ENCODE measurements around the gene KRT75.

KRT75 gene

DNA sequence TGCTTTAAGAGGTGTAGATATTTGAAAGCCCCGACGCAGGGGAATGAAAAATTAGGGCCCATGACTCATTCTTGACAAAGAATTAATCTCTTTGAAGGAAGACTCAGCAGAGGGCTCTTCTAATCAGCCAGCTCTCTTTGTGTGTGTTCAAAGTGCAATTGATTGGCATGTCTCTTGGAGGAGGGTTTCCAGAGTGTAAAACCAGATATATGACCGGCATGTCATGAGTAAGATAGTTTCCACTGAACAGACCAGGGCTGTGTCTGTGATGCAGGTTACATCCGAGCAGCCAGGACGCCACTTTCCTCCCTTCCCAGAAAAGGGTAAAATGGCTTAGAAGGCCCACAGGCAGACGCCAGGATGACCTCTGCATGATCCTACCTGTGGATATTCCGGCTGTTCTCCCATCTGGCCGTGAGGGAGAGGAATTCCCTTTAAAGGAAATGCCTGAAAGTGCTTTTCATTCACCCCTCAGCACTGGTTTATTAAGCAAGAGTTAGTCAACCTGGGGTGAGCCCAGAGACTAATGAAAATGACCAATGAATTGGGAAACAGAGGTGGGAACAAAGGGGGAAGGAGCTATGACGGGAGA is 7.2 kb upstream of the KRT75 start:
- H3K4me3 ChIP-seq (ENCODE audit: low read depth, low read length), result no peak overlapping the region
- TF ChIP-seq, protein P1, sequence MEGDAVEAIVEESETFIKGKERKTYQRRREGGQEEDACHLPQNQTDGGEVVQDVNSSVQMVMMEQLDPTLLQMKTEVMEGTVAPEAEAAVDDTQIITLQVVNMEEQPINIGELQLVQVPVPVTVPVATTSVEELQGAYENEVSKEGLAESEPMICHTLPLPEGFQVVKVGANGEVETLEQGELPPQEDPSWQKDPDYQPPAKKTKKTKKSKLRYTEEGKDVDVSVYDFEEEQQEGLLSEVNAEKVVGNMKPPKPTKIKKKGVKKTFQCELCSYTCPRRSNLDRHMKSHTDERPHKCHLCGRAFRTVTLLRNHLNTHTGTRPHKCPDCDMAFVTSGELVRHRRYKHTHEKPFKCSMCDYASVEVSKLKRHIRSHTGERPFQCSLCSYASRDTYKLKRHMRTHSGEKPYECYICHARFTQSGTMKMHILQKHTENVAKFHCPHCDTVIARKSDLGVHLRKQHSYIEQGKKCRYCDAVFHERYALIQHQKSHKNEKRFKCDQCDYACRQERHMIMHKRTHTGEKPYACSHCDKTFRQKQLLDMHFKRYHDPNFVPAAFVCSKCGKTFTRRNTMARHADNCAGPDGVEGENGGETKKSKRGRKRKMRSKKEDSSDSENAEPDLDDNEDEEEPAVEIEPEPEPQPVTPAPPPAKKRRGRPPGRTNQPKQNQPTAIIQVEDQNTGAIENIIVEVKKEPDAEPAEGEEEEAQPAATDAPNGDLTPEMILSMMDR (IDR thresholded peaks at IDR 0.05; ENCODE audit: low read depth, low read length, missing control alignments), result no peak
- DNase-seq (ENCODE audit: low read depth), result no peak
- in situ Hi-C loops (cut with HindIII; ENCODE audit: low sequenced_read_pairs), result no loop called here

DNA sequence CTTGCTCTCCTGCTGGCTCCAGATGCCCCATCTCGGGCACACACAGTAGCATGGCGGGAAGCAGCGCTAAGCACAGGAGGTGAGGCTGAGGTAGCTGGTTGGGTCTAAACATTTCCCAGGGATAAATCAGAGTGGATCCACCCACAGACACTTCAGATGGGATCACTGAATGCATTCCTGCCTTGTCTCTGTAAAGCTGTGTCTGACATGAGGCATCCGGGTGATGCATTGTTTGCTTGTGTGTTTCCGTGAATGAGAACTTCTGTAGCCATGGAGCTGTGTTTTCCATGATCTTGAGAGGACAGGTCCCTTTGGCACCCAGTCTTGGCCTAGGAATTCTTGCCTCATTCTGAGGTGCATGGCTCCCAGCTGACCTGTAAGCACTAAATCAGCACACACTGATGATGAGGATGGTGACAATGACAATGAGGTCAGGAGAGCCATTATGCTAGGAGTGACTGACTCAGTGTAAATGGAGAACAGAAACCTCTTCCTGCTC is 6.7 kb upstream of the KRT75 start:
- no peak for DNase-seq (ENCODE audit: low read depth)
- no peak overlapping the region for H3K4me3 ChIP-seq (ENCODE audit: low read depth, low read length)
- in situ Hi-C loops (cut with HindIII; ENCODE audit: low sequenced_read_pairs), result no loop called here
- TF ChIP-seq, protein P1 (IDR thresholded peaks at IDR 0.05; ENCODE audit: low read depth, low read length, missing control alignments), result no peak

DNA sequence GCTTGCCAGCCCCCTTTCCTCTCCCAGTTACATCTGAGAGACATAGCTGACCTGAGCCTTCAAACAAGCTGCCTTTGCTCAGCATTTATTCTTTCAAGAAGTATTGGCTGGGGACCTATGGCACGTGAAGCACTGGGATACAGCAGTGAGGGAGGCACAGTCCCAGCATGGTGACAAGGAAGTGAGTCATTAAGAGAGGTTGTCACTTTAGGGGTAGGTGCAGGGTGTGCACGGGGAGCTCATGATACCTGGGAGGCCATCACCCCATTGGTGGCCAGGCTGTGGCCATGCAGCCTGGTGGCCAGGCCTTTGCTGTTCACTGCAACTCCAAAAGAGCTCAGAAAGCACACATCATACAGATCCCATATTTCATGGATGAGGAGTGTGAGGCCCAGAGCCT is 5.7 kb upstream of the KRT75 start:
- in situ Hi-C loops (cut with HindIII; ENCODE audit: low sequenced_read_pairs), result no loop called here
- no peak for DNase-seq (ENCODE audit: low read depth)
- TF ChIP-seq, protein P1 (IDR thresholded peaks at IDR 0.05; ENCODE audit: low read depth, low read length, missing control alignments), result no peak
- H3K4me3 ChIP-seq (ENCODE audit: low read depth, low read length), result no peak overlapping the region

DNA sequence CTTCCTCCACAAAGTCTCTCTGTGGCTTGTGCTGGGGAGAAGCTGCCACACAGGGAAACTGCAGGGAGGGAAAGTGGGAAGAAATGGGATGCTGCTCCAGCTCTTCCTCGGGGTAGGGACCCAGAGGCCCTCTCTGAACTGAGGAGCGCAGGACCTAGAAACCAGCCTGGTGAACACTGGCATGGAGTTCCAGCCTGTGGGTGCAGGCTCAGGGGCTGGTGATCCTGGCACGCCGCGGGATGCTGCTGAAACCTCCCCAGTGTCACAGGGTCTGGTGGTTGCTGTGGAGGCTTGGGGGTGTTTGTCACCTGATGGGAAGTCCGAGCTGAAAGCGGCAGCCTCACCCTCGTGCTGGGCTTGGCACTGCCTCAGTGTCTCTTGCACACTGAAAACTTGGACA is 5.2 kb upstream of the KRT75 start:
- H3K4me3 ChIP-seq (ENCODE audit: low read depth, low read length), result no peak overlapping the region
- TF ChIP-seq, protein P1 (IDR thresholded peaks at IDR 0.05; ENCODE audit: low read depth, low read length, missing control alignments), result no peak
- no peak for DNase-seq (ENCODE audit: low read depth)
- in situ Hi-C loops (cut with HindIII; ENCODE audit: low sequenced_read_pairs), result no loop called here

DNA sequence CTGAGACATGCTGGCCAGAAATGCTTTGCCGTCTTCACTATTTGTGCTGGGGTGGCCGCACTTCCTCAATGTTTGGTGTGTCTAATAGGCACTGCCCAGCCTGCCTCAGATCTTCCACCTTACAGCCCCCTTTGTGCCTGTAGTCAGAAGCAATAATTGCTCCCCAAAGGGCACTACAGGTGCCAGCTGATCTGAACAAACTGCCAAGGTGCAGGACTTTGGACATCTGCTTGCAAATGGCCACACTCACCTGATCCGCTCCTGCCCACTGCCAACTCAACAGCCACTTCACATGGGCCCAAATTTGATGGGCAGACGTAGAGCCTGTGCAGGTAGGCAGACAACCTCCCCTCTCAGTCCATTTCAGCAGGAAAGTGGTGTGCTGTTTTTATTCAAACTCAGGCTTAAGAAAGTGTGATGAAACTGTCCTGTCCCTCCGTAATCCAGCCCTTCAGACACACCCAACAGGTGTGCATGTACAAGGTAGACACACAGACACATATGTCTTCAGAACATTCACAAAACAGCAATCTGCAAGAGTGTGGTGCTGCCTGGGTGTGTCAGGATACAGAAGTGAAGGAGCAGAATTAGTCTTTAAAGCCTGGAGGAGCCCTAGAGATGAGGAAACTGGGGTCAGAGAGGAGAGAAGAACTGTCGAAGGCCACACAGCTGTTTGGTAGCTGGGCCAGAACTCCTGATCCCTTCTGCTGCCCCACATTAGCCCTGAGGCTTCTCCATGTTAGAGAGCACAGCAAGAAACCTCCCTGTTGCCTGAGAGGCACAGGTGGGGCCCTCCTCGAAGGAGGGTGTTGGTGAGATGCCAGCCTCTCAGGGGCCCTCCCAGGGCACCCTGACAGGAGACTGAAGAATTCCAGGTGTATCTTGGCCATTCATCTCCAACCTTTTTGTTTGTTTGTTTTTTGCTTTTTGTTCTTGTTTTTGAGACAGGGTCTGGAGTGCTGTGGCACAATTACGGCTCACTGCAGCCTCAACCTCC is 4.4 kb upstream of the KRT75 start:
- TF ChIP-seq, protein P1 (IDR thresholded peaks at IDR 0.05; ENCODE audit: low read depth, low read length, missing control alignments), result no peak
- H3K4me3 ChIP-seq (ENCODE audit: low read depth, low read length), result no peak overlapping the region
- DNase-seq (ENCODE audit: low read depth), result no peak
- in situ Hi-C loops (cut with HindIII; ENCODE audit: low sequenced_read_pairs), result no loop called here

DNA sequence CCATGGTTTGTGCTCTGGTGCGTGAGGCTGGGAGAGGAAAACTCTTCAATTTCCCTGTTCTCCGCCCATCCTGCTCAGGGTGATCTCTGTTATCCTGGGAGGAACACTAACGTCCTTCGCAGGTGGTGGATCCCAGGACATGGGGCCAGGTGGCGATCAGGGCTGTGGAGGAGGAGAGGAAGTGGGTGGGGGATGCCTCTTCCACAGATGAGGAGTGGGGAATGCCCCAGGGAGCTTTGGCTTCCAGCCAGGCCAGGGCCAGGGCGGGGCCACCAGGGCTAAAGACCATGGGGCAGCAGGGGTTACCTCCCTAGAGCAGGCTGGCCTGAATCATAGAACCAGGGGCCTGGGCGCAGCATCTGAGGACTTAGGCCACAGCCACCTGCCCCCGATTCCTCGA is 3.3 kb upstream of the KRT75 start:
- H3K4me3 ChIP-seq (ENCODE audit: low read depth, low read length), result no peak overlapping the region
- in situ Hi-C loops (cut with HindIII; ENCODE audit: low sequenced_read_pairs), result no loop called here
- DNase-seq (ENCODE audit: low read depth), result no peak
- TF ChIP-seq, protein P1 (IDR thresholded peaks at IDR 0.05; ENCODE audit: low read depth, low read length, missing control alignments), result no peak
